Neural progenitor cell (in vitro differentiated cells): ENCODE results near the gene FIG4.

Experiments
- CTCF ChIP-seq: fragments of 200-600 bp; sonication (generic); IDR thresholded peaks from 2 replicates; pipeline ENCODE4 v1.5.1; 2017; ENCODE audit warnings: antibody characterized with exemption, mild to moderate bottlenecking
- EZH2 ChIP-seq: fragments of 200-600 bp; sonication (generic); IDR thresholded peaks from 2 replicates; pipeline ENCODE4 v1.6.1; 2017; ENCODE audit warnings: antibody characterized with exemption, mild to moderate bottlenecking, moderate library complexity

GRCh38 chr6:109690737-109691621 lies at the start of gene FIG4, which contains the start of gene AK9:
- TF ChIP-seq CTCF (peak; percentile 16), EZH2 (no peak)
